ENCODE measurements around the gene DLX1. TPM values are rescaled to one million over a fixed set of nuclear protein-coding genes. Genes with fewer than 3 reads are reported as not detected.
"Not testable (repeated sequence)": the region's sequence is repeated elsewhere in the genome, so short reads cannot be mapped to it uniquely, and the experiment has no call there.

DLX1 gene
- total RNA-seq, 2 experiments from 2014 or later: not detected

- Mint-ChIP-seq H3K36me3 (ENCODE audit: low read depth) (no peaks in the 10 kb centered on the region), H3K27ac (no peak overlapping the region), H3K9me3 (no peaks in the 10 kb centered on the region), H3K27me3 (ENCODE audit: low read depth) (peaks cover 75% of the 10 kb centered on the region), H3K4me3 (peak overlapping the region; percentile 76), H3K4me1 (ENCODE audit: low read depth) (peaks cover 54% of the 10 kb centered on the region)
- peak; percentile 86 for DNase-seq
- intact Hi-C loops (cut with micrococcal nuclease): loop anchor here (1.0 to 10.0 kb wide), 15 partner anchors 8 to 1175 kb away; partner anchors contain the start of genes DYNC1I2, GORASP2, PDK1 and TLK1
- CTCF ChIA-PET: interaction anchor here (0.7 to 3.2 kb wide), 17 partner anchors 13 to 505 kb away, joined by 3 to 24 read pairs (median 4); partner anchors contain the start of gene DLX1
Observed at GRCh38 chr2:172103471-172104272, 18.4 kb downstream of the DLX1 start.

- peak overlapping the region; percentile 60 for H3K4me3 Mint-ChIP-seq
- intact Hi-C loops (cut with micrococcal nuclease): loop anchor here (2.0 to 10.0 kb wide), 2 partner anchors 359 to 941 kb away; partner anchors contain the start of gene TLK1
- CTCF ChIA-PET: interaction anchor here (0.6 to 2.1 kb wide), 12 partner anchors 19 to 559 kb away, joined by 3 to 7 read pairs (median 4); no protein-coding TSS in a partner anchor
- peaks cover 82% of the 10 kb centered on the region for H3K27me3 Mint-ChIP-seq (ENCODE audit: low read depth)
- DNase-seq: no peak
- no peak overlapping the region for H3K27ac Mint-ChIP-seq
- peaks cover 61% of the 10 kb centered on the region for H3K4me1 Mint-ChIP-seq (ENCODE audit: low read depth)
- H3K9me3 Mint-ChIP-seq: no peaks in the 10 kb centered on the region
- no peaks in the 10 kb centered on the region for H3K36me3 Mint-ChIP-seq (ENCODE audit: low read depth)
Observed at GRCh38 chr2:172105471-172106107, 20.3 kb downstream of the DLX1 start.

- peaks cover 75% of the 10 kb centered on the region for H3K27me3 Mint-ChIP-seq (ENCODE audit: low read depth)
- intact Hi-C loops (cut with micrococcal nuclease): loop anchor here (10.0 kb wide), 1 partner anchor 942 kb away; the partner anchor contains the start of gene TLK1
Observed at GRCh38 chr2:172106108-172106961, 21.0 kb downstream of the DLX1 start.

GRCh38 chr2:172107690-172108586, 22.6 kb downstream of the DLX1 start:
- Mint-ChIP-seq H3K4me3 (peak overlapping the region; percentile 18), H3K36me3 (ENCODE audit: low read depth) (no peaks in the 10 kb centered on the region)
- intact Hi-C loops (cut with micrococcal nuclease): loop anchor here (10.0 kb wide), 1 partner anchor 943 kb away; the partner anchor contains the start of gene TLK1

More at GRCh38 chr2:172106108-172106961, 21.0 kb downstream of the DLX1 start:
- peaks cover 56% of the 10 kb centered on the region for H3K4me1 Mint-ChIP-seq (ENCODE audit: low read depth)
- H3K4me3 Mint-ChIP-seq: peak overlapping the region; percentile 60
- CTCF ChIA-PET: interaction anchor here (0.5 to 1.9 kb wide), 17 partner anchors 8 to 540 kb away, joined by 3 to 9 read pairs (median 3); partner anchors contain the start of gene DLX1
- H3K27ac Mint-ChIP-seq: no peak overlapping the region
- H3K9me3 Mint-ChIP-seq: no peaks in the 10 kb centered on the region
- H3K36me3 Mint-ChIP-seq (ENCODE audit: low read depth): no peaks in the 10 kb centered on the region
- DNase-seq: peak; percentile 68

GRCh38 chr2:172108587-172108930, 23.3 kb downstream of the DLX1 start:
- CTCF ChIA-PET: interaction anchor here (0.6 to 1.6 kb wide), 2 partner anchors 19 to 825 kb away, joined by 3 to 4 read pairs; no protein-coding TSS in a partner anchor
- DNase-seq: no peak
- H3K4me3 Mint-ChIP-seq: no peak overlapping the region
- H3K27me3 Mint-ChIP-seq (ENCODE audit: low read depth): peaks cover 63% of the 10 kb centered on the region
- H3K36me3 Mint-ChIP-seq (ENCODE audit: low read depth): no peaks in the 10 kb centered on the region
- peaks cover 41% of the 10 kb centered on the region for H3K4me1 Mint-ChIP-seq (ENCODE audit: low read depth)
- no peaks in the 10 kb centered on the region for H3K9me3 Mint-ChIP-seq
- H3K27ac Mint-ChIP-seq: no peak overlapping the region
- intact Hi-C loops (cut with micrococcal nuclease): loop anchor here (10.0 kb wide), 1 partner anchor 944 kb away; the partner anchor contains the start of gene TLK1

More at GRCh38 chr2:172107690-172108586, 22.6 kb downstream of the DLX1 start:
- DNase-seq: no peak
- Mint-ChIP-seq H3K4me1 (ENCODE audit: low read depth) (peaks cover 46% of the 10 kb centered on the region), H3K27me3 (ENCODE audit: low read depth) (peaks cover 66% of the 10 kb centered on the region), H3K9me3 (no peaks in the 10 kb centered on the region), H3K27ac (no peak overlapping the region)
- CTCF ChIA-PET: interaction anchor here (1.1 to 1.6 kb wide), 5 partner anchors 17 to 402 kb away, joined by 3 to 7 read pairs (median 4); no protein-coding TSS in a partner anchor

- Mint-ChIP-seq H3K27ac (no peak overlapping the region), H3K4me3 (no peak overlapping the region), H3K9me3 (no peaks in the 10 kb centered on the region), H3K27me3 (ENCODE audit: low read depth) (peaks cover 54% of the 10 kb centered on the region), H3K4me1 (ENCODE audit: low read depth) (peaks cover 33% of the 10 kb centered on the region), H3K36me3 (ENCODE audit: low read depth) (no peaks in the 10 kb centered on the region)
- intact Hi-C loops (cut with micrococcal nuclease): loop anchor here (10.0 kb wide), 1 partner anchor 945 kb away; the partner anchor contains the start of gene TLK1
- no peak for DNase-seq
- CTCF ChIA-PET: interaction anchor here (0.6 to 1.6 kb wide), 3 partner anchors 18 to 826 kb away, joined by 3 to 4 read pairs (median 3); no protein-coding TSS in a partner anchor
Observed at GRCh38 chr2:172109256-172109987, 24.1 kb downstream of the DLX1 start.

- Mint-ChIP-seq H3K4me3 (no peak overlapping the region), H3K36me3 (ENCODE audit: low read depth) (no peaks in the 10 kb centered on the region), H3K27me3 (ENCODE audit: low read depth) (peaks cover 50% of the 10 kb centered on the region), H3K27ac (no peak overlapping the region), H3K9me3 (no peaks in the 10 kb centered on the region), H3K4me1 (ENCODE audit: low read depth) (peaks cover 31% of the 10 kb centered on the region)
- CTCF ChIA-PET: no interaction called here
- no peak for DNase-seq
- intact Hi-C loops (cut with micrococcal nuclease): loop anchor here (10.0 kb wide), 1 partner anchor 945 kb away; the partner anchor contains the start of gene TLK1
Observed at GRCh38 chr2:172109988-172110811, 24.9 kb downstream of the DLX1 start.

- Mint-ChIP-seq H3K27ac (no peak overlapping the region), H3K36me3 (ENCODE audit: low read depth) (no peaks in the 10 kb centered on the region), H3K4me3 (no peak overlapping the region), H3K4me1 (ENCODE audit: low read depth) (peaks cover 9% of the 10 kb centered on the region), H3K9me3 (no peaks in the 10 kb centered on the region), H3K27me3 (ENCODE audit: low read depth) (peaks cover 20% of the 10 kb centered on the region)
- DNase-seq: no peak
- intact Hi-C loops (cut with micrococcal nuclease): no loop called here
- CTCF ChIA-PET: interaction anchor here (0.6 to 3.3 kb wide), 14 partner anchors 8 to 835 kb away, joined by 3 to 18 read pairs (median 4); partner anchors contain the start of gene DLX2
Observed at GRCh38 chr2:172113617-172114016, 28.3 kb downstream of the DLX1 start.

- CTCF ChIA-PET: interaction anchor here (0.6 to 3.3 kb wide), 7 partner anchors 12 to 539 kb away, joined by 3 to 18 read pairs (median 3); no protein-coding TSS in a partner anchor
Observed at GRCh38 chr2:172114176-172114575, 28.9 kb downstream of the DLX1 start.

More at GRCh38 chr2:172114176-172114575, 28.9 kb downstream of the DLX1 start:
- H3K27me3 Mint-ChIP-seq (ENCODE audit: low read depth): peaks cover 18% of the 10 kb centered on the region
- H3K4me1 Mint-ChIP-seq (ENCODE audit: low read depth); H3K27ac Mint-ChIP-seq; H3K4me3 Mint-ChIP-seq; intact Hi-C loops (cut with micrococcal nuclease); H3K9me3 Mint-ChIP-seq; H3K36me3 Mint-ChIP-seq (ENCODE audit: low read depth); DNase-seq: not testable (repeated sequence)

Data from activated naive CD4-positive, alpha-beta T cell treated with anti-CD3 and anti-CD28 coated beads for 36 hours (primary cell).